Activated CD4-positive, alpha-beta T cell treated with anti-CD3 and anti-CD28 coated beads, Interleukin-2, amount 10 ng/mL, durations not matched to agents 24 days and 14 days (primary cell): Measurements from ENCODE around the gene CHCHD6. TPM values are rescaled to one million over a fixed set of nuclear protein-coding genes. Genes with fewer than 3 reads are reported as not detected.

Source experiments
- DNase-seq: peaks from one replicate; pipeline ENCODE4 v3.0.0; 2022
- H3K27ac Mint-ChIP-seq: one replicate; pipeline ENCODE4 v1.8.0; 2022; ENCODE audit warnings: mild to moderate bottlenecking, mixed read lengths
- H3K27me3 Mint-ChIP-seq: one replicate; pipeline ENCODE4 v1.8.0; 2022; ENCODE audit warnings: mixed read lengths
- H3K36me3 Mint-ChIP-seq: one replicate; pipeline ENCODE4 v1.8.0; 2022; ENCODE audit warnings: low read depth, mild to moderate bottlenecking, mixed read lengths
- H3K4me1 Mint-ChIP-seq: one replicate; pipeline ENCODE4 v1.8.0; 2021; ENCODE audit warnings: mixed read lengths
- H3K4me3 Mint-ChIP-seq: one replicate; pipeline ENCODE4 v1.8.0; 2022; ENCODE audit warnings: mild to moderate bottlenecking, moderate library complexity, mixed read lengths
- H3K9me3 Mint-ChIP-seq: one replicate; pipeline ENCODE4 v1.8.0; 2021; ENCODE audit warnings: mixed read lengths
- intact Hi-C: fragments of 100-400 bp; cut with micrococcal nuclease; formaldehyde crosslinking; loops from one replicate; pipeline ENCODE4 v1.15.1; 2023
- total RNA-seq: library from RNA; stranded (reverse); gene quantifications from 2 replicates; pipeline ENCODE4 v1.2.3, GENCODE V29; 2022

The CHCHD6 gene
- total RNA-seq, 1 donor from 2014 or later = 18.5 TPM

- intact Hi-C loops = loop anchor here (1.0 to 10.0 kb wide), 3 partner anchors 305 to 865 kb away; partner anchors contain the start of gene PLXNA1
- no peak overlapping the region for H3K27ac Mint-ChIP-seq
- DNase-seq = peak; percentile 93
- H3K27me3 Mint-ChIP-seq = peaks cover 19% of the 10 kb centered on the region
- H3K4me1 Mint-ChIP-seq = peaks cover 3% of the 10 kb centered on the region
- H3K36me3 Mint-ChIP-seq = no peaks in the 10 kb centered on the region
- H3K4me3 Mint-ChIP-seq = no peak overlapping the region
- H3K9me3 Mint-ChIP-seq = no peaks in the 10 kb centered on the region
These were observed 24.7 kb upstream of the CHCHD6 start for GRCh38 chr3:126679318-126679751.

- Mint-ChIP-seq H3K36me3 (no peaks in the 10 kb centered on the region), H3K9me3 (no peaks in the 10 kb centered on the region), H3K4me3 (no peak overlapping the region), H3K4me1 (peaks cover 3% of the 10 kb centered on the region), H3K27me3 (peaks cover 16% of the 10 kb centered on the region), H3K27ac (no peak overlapping the region)
- intact Hi-C loops = loop anchor here (1.0 to 10.0 kb wide), 3 partner anchors 305 to 864 kb away; partner anchors contain the start of gene PLXNA1
- no peak for DNase-seq
These were observed 24.0 kb upstream of the CHCHD6 start for GRCh38 chr3:126679831-126680666.

GRCh38 chr3:126680667-126681055 lies 23.4 kb upstream of the CHCHD6 start:
- intact Hi-C loops = no loop called here
- DNase-seq = no peak
- no peaks in the 10 kb centered on the region for H3K36me3 Mint-ChIP-seq
- H3K27me3 Mint-ChIP-seq = peaks cover 16% of the 10 kb centered on the region
- H3K27ac Mint-ChIP-seq = no peak overlapping the region
- H3K4me3 Mint-ChIP-seq = no peak overlapping the region
- H3K4me1 Mint-ChIP-seq = peaks cover 3% of the 10 kb centered on the region
- H3K9me3 Mint-ChIP-seq = no peaks in the 10 kb centered on the region

GRCh38 chr3:126682009-126682408 lies 22.0 kb upstream of the CHCHD6 start:
- H3K9me3 Mint-ChIP-seq = no peaks in the 10 kb centered on the region
- peaks cover 12% of the 10 kb centered on the region for H3K27me3 Mint-ChIP-seq
- H3K4me3 Mint-ChIP-seq = no peak overlapping the region
- H3K36me3 Mint-ChIP-seq = no peaks in the 10 kb centered on the region
- H3K27ac Mint-ChIP-seq = no peak overlapping the region
- intact Hi-C loops = no loop called here
- no peak for DNase-seq
- peaks cover 3% of the 10 kb centered on the region for H3K4me1 Mint-ChIP-seq

- peaks cover 3% of the 10 kb centered on the region for H3K4me1 Mint-ChIP-seq
- H3K4me3 Mint-ChIP-seq = no peak overlapping the region
- intact Hi-C loops = no loop called here
- no peaks in the 10 kb centered on the region for H3K9me3 Mint-ChIP-seq
- H3K27me3 Mint-ChIP-seq = peaks cover 5% of the 10 kb centered on the region
- no peak for DNase-seq
- H3K36me3 Mint-ChIP-seq = no peaks in the 10 kb centered on the region
- no peak overlapping the region for H3K27ac Mint-ChIP-seq
These were observed 21.0 kb upstream of the CHCHD6 start for GRCh38 chr3:126683069-126683468.

- Mint-ChIP-seq H3K27ac (no peak overlapping the region), H3K36me3 (no peaks in the 10 kb centered on the region), H3K9me3 (no peaks in the 10 kb centered on the region), H3K4me1 (no peaks in the 10 kb centered on the region), H3K27me3 (peaks cover 4% of the 10 kb centered on the region), H3K4me3 (no peak overlapping the region)
- intact Hi-C loops = no loop called here
- no peak for DNase-seq
These were observed 19.8 kb upstream of the CHCHD6 start for GRCh38 chr3:126684218-126684751.

GRCh38 chr3:126685021-126685420 lies 19.0 kb upstream of the CHCHD6 start:
- Mint-ChIP-seq H3K9me3 (no peaks in the 10 kb centered on the region), H3K4me1 (no peaks in the 10 kb centered on the region), H3K27me3 (peaks cover 5% of the 10 kb centered on the region), H3K36me3 (no peaks in the 10 kb centered on the region), H3K27ac (no peak overlapping the region), H3K4me3 (no peak overlapping the region)
- intact Hi-C loops = no loop called here
- peak; percentile 43 for DNase-seq

- intact Hi-C loops = no loop called here
- Mint-ChIP-seq H3K36me3 (no peaks in the 10 kb centered on the region), H3K4me1 (no peaks in the 10 kb centered on the region), H3K27me3 (peaks cover 9% of the 10 kb centered on the region), H3K27ac (no peak overlapping the region), H3K4me3 (no peak overlapping the region), H3K9me3 (no peaks in the 10 kb centered on the region)
- peak; percentile 27 for DNase-seq
These were observed 18.5 kb upstream of the CHCHD6 start for GRCh38 chr3:126685493-126685892.

- H3K4me1 Mint-ChIP-seq = no peaks in the 10 kb centered on the region
- H3K9me3 Mint-ChIP-seq = no peaks in the 10 kb centered on the region
- no peak overlapping the region for H3K27ac Mint-ChIP-seq
- no peaks in the 10 kb centered on the region for H3K36me3 Mint-ChIP-seq
- DNase-seq = no peak
- H3K4me3 Mint-ChIP-seq = no peak overlapping the region
- H3K27me3 Mint-ChIP-seq = peaks cover 31% of the 10 kb centered on the region
- intact Hi-C loops = no loop called here
These were observed 12.3 kb upstream of the CHCHD6 start for GRCh38 chr3:126691765-126692164.

GRCh38 chr3:126692858-126693257 lies 11.2 kb upstream of the CHCHD6 start:
- Mint-ChIP-seq H3K27me3 (peaks cover 36% of the 10 kb centered on the region), H3K27ac (no peak overlapping the region), H3K9me3 (no peaks in the 10 kb centered on the region), H3K4me1 (no peaks in the 10 kb centered on the region), H3K4me3 (no peak overlapping the region), H3K36me3 (no peaks in the 10 kb centered on the region)
- peak; percentile 44 for DNase-seq
- intact Hi-C loops = no loop called here

GRCh38 chr3:126693921-126694320 lies 10.1 kb upstream of the CHCHD6 start:
- no peaks in the 10 kb centered on the region for H3K4me1 Mint-ChIP-seq
- H3K27me3 Mint-ChIP-seq = peaks cover 34% of the 10 kb centered on the region
- H3K36me3 Mint-ChIP-seq = no peaks in the 10 kb centered on the region
- intact Hi-C loops = no loop called here
- H3K9me3 Mint-ChIP-seq = no peaks in the 10 kb centered on the region
- DNase-seq = peak; percentile 36
- no peak overlapping the region for H3K27ac Mint-ChIP-seq
- no peak overlapping the region for H3K4me3 Mint-ChIP-seq

GRCh38 chr3:126696701-126697267 lies 7.3 kb upstream of the CHCHD6 start:
- no peaks in the 10 kb centered on the region for H3K36me3 Mint-ChIP-seq
- peaks cover 5% of the 10 kb centered on the region for H3K9me3 Mint-ChIP-seq
- no peak overlapping the region for H3K27ac Mint-ChIP-seq
- peaks cover 45% of the 10 kb centered on the region for H3K27me3 Mint-ChIP-seq
- intact Hi-C loops = no loop called here
- no peak for DNase-seq
- no peaks in the 10 kb centered on the region for H3K4me1 Mint-ChIP-seq
- no peak overlapping the region for H3K4me3 Mint-ChIP-seq

GRCh38 chr3:126699011-126699410 lies 5.0 kb upstream of the CHCHD6 start:
- no peak for DNase-seq
- H3K27me3 Mint-ChIP-seq = peaks cover 52% of the 10 kb centered on the region
- H3K4me1 Mint-ChIP-seq = peaks cover 9% of the 10 kb centered on the region
- peaks cover 5% of the 10 kb centered on the region for H3K9me3 Mint-ChIP-seq
- intact Hi-C loops = no loop called here
- no peak overlapping the region for H3K4me3 Mint-ChIP-seq
- peaks cover under 1% of the 10 kb centered on the region for H3K36me3 Mint-ChIP-seq
- no peak overlapping the region for H3K27ac Mint-ChIP-seq
